ENCODE data around the gene L3MBTL4. TPM values are rescaled to one million over a fixed set of nuclear protein-coding genes. Genes with fewer than 3 reads are reported as not detected.

L3MBTL4 gene
- total and polyA plus RNA-seq, 10 of the 15 experiments (the other 5 are each of a cell fraction or from before 2014, with no cell fraction given) = 1.3 to 8.7 (median 3.8) TPM

DNA sequence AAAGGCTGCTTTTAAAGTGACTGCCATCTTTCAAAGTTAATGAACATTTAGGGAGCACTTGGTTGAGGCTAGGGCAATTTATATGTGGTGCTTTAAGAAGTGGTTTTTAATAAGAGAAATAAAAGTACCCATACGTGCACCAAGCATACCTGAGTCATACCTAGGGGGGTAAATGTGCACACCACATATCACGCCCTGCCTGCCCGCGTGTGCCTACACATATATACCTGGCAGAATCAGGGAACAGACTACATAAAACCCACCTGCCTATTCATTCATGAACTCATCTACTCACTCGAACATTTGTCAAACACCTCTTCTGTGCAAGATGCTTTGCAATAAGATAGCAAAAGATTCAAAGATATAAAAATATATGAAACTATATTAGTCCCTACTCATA lies 450.1 kb downstream of the L3MBTL4 start (continued):
- TF ChIP-seq SPI1 (IDR thresholded peaks at IDR 0.05; ENCODE audit: borderline replicate concordance, insufficient read depth, low read depth, low read length) = no peak
- TF ChIP-seq ZNF622 (IDR thresholded peaks at IDR 0.05) = no peak

DNA sequence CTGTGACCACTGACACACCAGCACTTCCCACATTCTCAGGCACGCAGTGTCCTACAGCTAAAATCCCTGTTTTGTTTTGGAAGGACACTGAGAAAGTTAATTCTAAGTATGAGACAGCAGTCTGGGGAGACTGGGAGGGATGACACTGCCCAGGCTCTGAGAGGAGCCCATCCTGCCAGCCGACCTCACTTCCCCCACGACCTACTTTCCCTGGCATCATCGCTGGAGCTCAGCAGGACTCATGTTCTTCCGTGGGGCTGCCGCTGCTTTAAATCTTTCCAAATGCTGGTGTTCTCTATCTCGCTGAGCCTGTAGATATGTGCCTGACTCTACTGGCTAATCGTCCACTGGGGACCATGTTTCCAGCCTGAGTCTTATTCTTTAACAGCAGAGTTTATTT lies 450.6 kb downstream of the L3MBTL4 start:
- Histone ChIP-seq H4K20me1 (ENCODE audit: control insufficient read depth, insufficient read depth) (no peaks in the 10 kb centered on the region), H3K4me3 (no peak overlapping the region), H3K9ac (ENCODE audit: control insufficient read depth, insufficient read depth, low read length) (no peak overlapping the region), H3K27me3 (replicated peaks in 1 of 2; ENCODE audit: control insufficient read depth in 2 of 2, insufficient read depth in 2 of 2, low read length in 1 of 2) (no peaks in the 10 kb centered on the region), H3K4me1 (ENCODE audit: control insufficient read depth, insufficient read depth, low read length) (no peaks in the 10 kb centered on the region), H2AFZ (ENCODE audit: control insufficient read depth, low read depth, low read length) (no peak overlapping the region), H3K27ac (ENCODE audit: control insufficient read depth, insufficient read depth) (no peak overlapping the region), H3K79me2 (ENCODE audit: control insufficient read depth, insufficient read depth, low read length) (no peaks in the 10 kb centered on the region), H3K9me3 (replicated peaks; ENCODE audit: control insufficient read depth, insufficient read depth, low read length) (no peaks in the 10 kb centered on the region), H3K4me2 (ENCODE audit: control insufficient read depth, insufficient read depth) (no peak overlapping the region), H3K36me3 (ENCODE audit: control insufficient read depth in 2 of 2, insufficient read depth in 2 of 2, low read length in 1 of 2) (no peaks in the 10 kb centered on the region)
- ChIA-PET RAD21 (ENCODE audit: unreplicated experiment) (no interaction called here), POLR2A (no interaction called here), SMC1A (ENCODE audit: uncharacterized antibody, unreplicated experiment) (no interaction called here), CTCF (no interaction called here)
- ATAC-seq (no peak), FAIRE-seq (no peak), DNase-seq (ENCODE audit: low read depth, low spot score) (no peak)
- in situ Hi-C loops (cut with MboI) (no loop called here), intact Hi-C loops (cut with micrococcal nuclease; ENCODE audit: unreplicated experiment) (no loop called here)
- no TSS peak for BruUV-seq (replicated peaks)
- TF ChIP-seq IKZF2 (IDR thresholded peaks at IDR 0.05) = no peak
- no peak for TF ChIP-seq YBX1 (IDR thresholded peaks at IDR 0.05)
- no peak for TF ChIP-seq ZNF622 (IDR thresholded peaks at IDR 0.05)
- no peak for TF ChIP-seq MYC (IDR thresholded peaks at IDR 0.05; ENCODE audit: insufficient read depth, insufficient read length, insufficient replicate concordance, low read length, severe bottlenecking)
- no peak for TF ChIP-seq ZNF384 (IDR thresholded peaks at IDR 0.05; ENCODE audit: borderline replicate concordance, low read depth, low read length)
- no peak for TF ChIP-seq FOS (IDR thresholded peaks at IDR 0.05; ENCODE audit: borderline replicate concordance, extremely low read depth, insufficient read length)
- no peak for TF ChIP-seq KAT2A (conservative IDR thresholded peaks at IDR 0.05; ENCODE audit: control insufficient read depth, low read depth, low read length)
- no peak for TF ChIP-seq SRF (IDR thresholded peaks at IDR 0.05; ENCODE audit: low read depth in 2 of 2, low read length in 2 of 2)
- TF ChIP-seq JUNB (IDR thresholded peaks at IDR 0.05) = no peak
- no peak for TF ChIP-seq MEF2B (IDR thresholded peaks at IDR 0.05; ENCODE audit: partially characterized antibody, poor library complexity, severe bottlenecking)
- no peak for TF ChIP-seq CREM (IDR thresholded peaks at IDR 0.05; ENCODE audit: low read depth)
- TF ChIP-seq EZH2 (IDR thresholded peaks at IDR 0.05; ENCODE audit: borderline replicate concordance, control insufficient read depth, low read depth, low read length) = no peak
- no peak for TF ChIP-seq BACH1 (IDR thresholded peaks at IDR 0.05; ENCODE audit: borderline replicate concordance)
- no peak for TF ChIP-seq RAD51 (IDR thresholded peaks at IDR 0.05)
- TF ChIP-seq ZNF217 (IDR thresholded peaks at IDR 0.05) = no peak
- TF ChIP-seq, protein P1, sequence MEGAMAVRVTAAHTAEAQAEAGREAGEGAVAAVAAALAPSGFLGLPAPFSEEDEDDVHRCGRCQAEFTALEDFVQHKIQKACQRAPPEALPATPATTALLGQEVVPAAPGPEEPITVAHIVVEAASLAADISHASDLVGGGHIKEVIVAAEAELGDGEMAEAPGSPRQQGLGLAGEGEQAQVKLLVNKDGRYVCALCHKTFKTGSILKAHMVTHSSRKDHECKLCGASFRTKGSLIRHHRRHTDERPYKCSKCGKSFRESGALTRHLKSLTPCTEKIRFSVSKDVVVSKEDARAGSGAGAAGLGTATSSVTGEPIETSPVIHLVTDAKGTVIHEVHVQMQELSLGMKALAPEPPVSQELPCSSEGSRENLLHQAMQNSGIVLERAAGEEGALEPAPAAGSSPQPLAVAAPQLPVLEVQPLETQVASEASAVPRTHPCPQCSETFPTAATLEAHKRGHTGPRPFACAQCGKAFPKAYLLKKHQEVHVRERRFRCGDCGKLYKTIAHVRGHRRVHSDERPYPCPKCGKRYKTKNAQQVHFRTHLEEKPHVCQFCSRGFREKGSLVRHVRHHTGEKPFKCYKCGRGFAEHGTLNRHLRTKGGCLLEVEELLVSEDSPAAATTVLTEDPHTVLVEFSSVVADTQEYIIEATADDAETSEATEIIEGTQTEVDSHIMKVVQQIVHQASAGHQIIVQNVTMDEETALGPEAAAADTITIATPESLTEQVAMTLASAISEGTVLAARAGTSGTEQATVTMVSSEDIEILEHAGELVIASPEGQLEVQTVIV (IDR thresholded peaks at IDR 0.05; ENCODE audit: borderline replicate concordance, partially characterized antibody) = no peak
- TF ChIP-seq TAF1 (IDR thresholded peaks at IDR 0.05; ENCODE audit: borderline replicate concordance, low read depth, low read length) = no peak
- TF ChIP-seq SUZ12 (IDR thresholded peaks at IDR 0.05; ENCODE audit: unreplicated experiment) = no peak
- TF ChIP-seq SMARCA5 (IDR thresholded peaks at IDR 0.05) = no peak
- no peak for TF ChIP-seq IRF4 (IDR thresholded peaks at IDR 0.05; ENCODE audit: low read depth, low read length)
- WGBS (ENCODE audit: insufficient coverage, insufficient replicate concordance, low lambda C conversion rate, missing lambda C conversion rate) = 49% methylated on average over 8 of the region's 8 CpGs
